PC-9 (cell line): ENCODE measurements around the gene RAP1GAP2.

ENCODE experiments used
- EZH2 ChIP-seq: fragments of 200-600 bp; sonication (generic); IDR thresholded peaks from 2 replicates; pipeline ENCODE4 v1.8.0; 2017; ENCODE audit warnings: antibody characterized with exemption, low read depth
- TF ChIP-seq, protein P1 (sequence below): fragments of 200-600 bp; sonication (generic); conservative IDR thresholded peaks from 2 replicates; pipeline ENCODE4 v1.6.1; 2017; ENCODE audit warnings: mixed run types, antibody characterized with exemption, mild to moderate bottlenecking, moderate library complexity

DNA sequence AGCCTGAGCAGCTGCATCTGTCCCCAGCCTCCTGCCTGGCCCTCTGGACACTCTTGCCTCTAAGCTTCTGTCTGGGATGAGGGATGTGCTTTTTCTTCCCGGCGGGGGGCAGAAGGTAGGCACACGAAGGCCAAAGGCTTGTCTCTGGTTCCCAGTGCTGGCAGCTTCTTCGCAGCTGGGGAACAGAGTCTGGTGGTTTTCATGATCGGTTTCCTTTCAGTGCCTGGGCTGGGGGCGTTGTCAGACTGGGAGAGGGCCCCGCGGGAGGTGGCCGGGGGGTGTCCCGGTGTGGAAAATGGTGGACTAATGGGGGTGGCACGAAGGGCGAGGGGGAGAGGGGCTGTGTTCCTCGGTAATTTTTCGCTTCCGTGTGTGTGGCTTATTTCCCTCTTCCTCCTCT is 988 bp downstream of the RAP1GAP2 start:
- TF ChIP-seq, protein P1, sequence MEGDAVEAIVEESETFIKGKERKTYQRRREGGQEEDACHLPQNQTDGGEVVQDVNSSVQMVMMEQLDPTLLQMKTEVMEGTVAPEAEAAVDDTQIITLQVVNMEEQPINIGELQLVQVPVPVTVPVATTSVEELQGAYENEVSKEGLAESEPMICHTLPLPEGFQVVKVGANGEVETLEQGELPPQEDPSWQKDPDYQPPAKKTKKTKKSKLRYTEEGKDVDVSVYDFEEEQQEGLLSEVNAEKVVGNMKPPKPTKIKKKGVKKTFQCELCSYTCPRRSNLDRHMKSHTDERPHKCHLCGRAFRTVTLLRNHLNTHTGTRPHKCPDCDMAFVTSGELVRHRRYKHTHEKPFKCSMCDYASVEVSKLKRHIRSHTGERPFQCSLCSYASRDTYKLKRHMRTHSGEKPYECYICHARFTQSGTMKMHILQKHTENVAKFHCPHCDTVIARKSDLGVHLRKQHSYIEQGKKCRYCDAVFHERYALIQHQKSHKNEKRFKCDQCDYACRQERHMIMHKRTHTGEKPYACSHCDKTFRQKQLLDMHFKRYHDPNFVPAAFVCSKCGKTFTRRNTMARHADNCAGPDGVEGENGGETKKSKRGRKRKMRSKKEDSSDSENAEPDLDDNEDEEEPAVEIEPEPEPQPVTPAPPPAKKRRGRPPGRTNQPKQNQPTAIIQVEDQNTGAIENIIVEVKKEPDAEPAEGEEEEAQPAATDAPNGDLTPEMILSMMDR: no peak
- TF ChIP-seq EZH2: no peak
